Measurements from ENCODE around the gene DMRT3.

DMRT3 gene

GRCh38 chr9:1028501-1029190 is 52.2 kb downstream of the DMRT3 start:
- 79 to 81% methylated on average over 5 to 6 of the region's 8 CpGs for WGBS, 2 experiments (ENCODE audit: insufficient coverage in 2 of 2)
- Histone ChIP-seq H3K27ac (ENCODE audit: low read depth, low read length, severe bottlenecking) (no peak overlapping the region), H3K4me1 (ENCODE audit: control insufficient read depth, insufficient read depth, low read length, poor library complexity, severe bottlenecking) (no peaks in the 10 kb centered on the region), H3K4me3 (ENCODE audit: extremely low read depth, insufficient read depth, low read length, poor library complexity, severe bottlenecking) (no peak overlapping the region), H3K36me3 (ENCODE audit: control insufficient read depth, insufficient read depth, low read length) (no peaks in the 10 kb centered on the region), H3K9me3 (ENCODE audit: control insufficient read depth, low read length) (no peaks in the 10 kb centered on the region)

GRCh38 chr9:1031951-1032601 is 55.6 kb downstream of the DMRT3 start:
- Histone ChIP-seq H3K4me1 (ENCODE audit: control insufficient read depth, insufficient read depth, low read length, poor library complexity, severe bottlenecking) (no peaks in the 10 kb centered on the region), H3K36me3 (ENCODE audit: control insufficient read depth, insufficient read depth, low read length) (no peaks in the 10 kb centered on the region), H3K9me3 (ENCODE audit: control insufficient read depth, low read length) (no peaks in the 10 kb centered on the region), H3K27ac (ENCODE audit: low read depth, low read length, severe bottlenecking) (no peak overlapping the region), H3K4me3 (ENCODE audit: extremely low read depth, insufficient read depth, low read length, poor library complexity, severe bottlenecking) (no peak overlapping the region)
- 80 to 81% methylated on average over 5 to 13 of the region's 14 CpGs for WGBS, 2 experiments (ENCODE audit: insufficient coverage in 2 of 2)

DNA sequence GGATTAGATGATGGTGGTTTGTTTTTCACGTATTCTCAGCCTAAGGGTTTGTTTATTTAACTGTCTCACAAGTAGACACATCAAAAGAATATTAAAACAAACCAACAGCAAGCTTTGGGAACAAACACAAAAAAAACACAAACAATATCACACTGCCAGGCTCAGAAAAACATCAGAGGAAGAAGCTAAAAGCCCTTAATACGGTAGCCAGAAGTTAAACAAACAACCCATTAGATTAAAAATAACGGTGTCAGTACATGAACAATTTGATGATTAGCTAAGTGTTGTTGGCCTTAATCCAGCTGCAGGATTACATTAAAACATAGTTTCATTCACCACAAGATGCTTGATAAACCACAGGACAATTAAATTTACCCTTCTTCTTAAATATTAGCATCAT is 57.8 kb downstream of the DMRT3 start:
- WGBS, 2 experiments (ENCODE audit: insufficient coverage in 2 of 2), result 80% methylated on average over 1 of the region's 3 CpGs; no CpG with 5 or more reads in 1 of the 2 experiments
- Histone ChIP-seq H3K36me3 (ENCODE audit: control insufficient read depth, insufficient read depth, low read length) (no peaks in the 10 kb centered on the region), H3K4me3 (ENCODE audit: extremely low read depth, insufficient read depth, low read length, poor library complexity, severe bottlenecking) (no peak overlapping the region), H3K27ac (ENCODE audit: low read depth, low read length, severe bottlenecking) (no peak overlapping the region), H3K4me1 (ENCODE audit: control insufficient read depth, insufficient read depth, low read length, poor library complexity, severe bottlenecking) (no peaks in the 10 kb centered on the region), H3K9me3 (ENCODE audit: control insufficient read depth, low read length) (no peaks in the 10 kb centered on the region)

DNA sequence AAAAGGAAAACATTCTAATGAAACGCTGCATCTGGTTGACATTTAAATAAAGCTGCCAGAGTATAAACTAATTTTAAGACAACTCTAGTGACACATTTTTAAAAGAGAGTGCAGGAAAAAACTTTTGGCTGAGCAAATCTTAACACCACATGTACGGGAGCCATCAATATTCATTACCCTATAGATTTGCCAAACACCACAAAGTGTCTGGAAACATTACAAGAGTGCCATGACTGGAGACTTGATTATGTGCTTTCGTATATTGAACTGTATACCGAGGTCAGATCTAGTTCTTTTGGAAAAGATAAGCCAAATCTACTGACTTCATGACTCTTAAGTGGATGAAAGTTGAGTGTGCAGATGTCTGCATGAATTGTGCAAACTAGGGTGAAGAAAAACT is 63.1 kb downstream of the DMRT3 start:
- Histone ChIP-seq H3K4me1 (ENCODE audit: control insufficient read depth, insufficient read depth, low read length, poor library complexity, severe bottlenecking) (peaks cover 2% of the 10 kb centered on the region), H3K27ac (ENCODE audit: low read depth, low read length, severe bottlenecking) (no peak overlapping the region), H3K9me3 (ENCODE audit: control insufficient read depth, low read length) (no peaks in the 10 kb centered on the region), H3K36me3 (ENCODE audit: control insufficient read depth, insufficient read depth, low read length) (no peaks in the 10 kb centered on the region), H3K4me3 (ENCODE audit: extremely low read depth, insufficient read depth, low read length, poor library complexity, severe bottlenecking) (no peak overlapping the region)
- 59% methylated on average over 2 of the region's 4 CpGs; no CpG with 5 or more reads in 1 of the 2 experiments for WGBS, 2 experiments (ENCODE audit: insufficient coverage in 2 of 2)
